GM12873 (cell line): ENCODE measurements around the gene GCGR.

Experiments used
- CTCF ChIP-seq: IDR thresholded peaks from 2 replicates; pipeline ENCODE4 v1.5.1; 2012; ENCODE audit warnings: low read depth, mild to moderate bottlenecking, moderate library complexity, low read length, control low read depth; ENCODE audit not compliant: insufficient read depth; ENCODE audit errors: missing control alignments

The GCGR gene

GRCh38 chr17:81813371-81813684, 9.4 kb downstream of the GCGR start:
- no peak for TF ChIP-seq CTCF

GRCh38 chr17:81813861-81814683, 10.1 kb downstream of the GCGR start:
- no peak for TF ChIP-seq CTCF

GRCh38 chr17:81814748-81815645, 11.0 kb downstream of the GCGR start:
- no peak for TF ChIP-seq CTCF

- no peak for TF ChIP-seq CTCF
Measured at GRCh38 chr17:81815646-81815986, 11.7 kb downstream of the GCGR start.

- TF ChIP-seq CTCF: no peak
Measured at GRCh38 chr17:81817758-81818147, 13.8 kb downstream of the GCGR start.

GRCh38 chr17:81819708-81820107, 15.8 kb downstream of the GCGR start:
- TF ChIP-seq CTCF: no peak

- no peak for TF ChIP-seq CTCF
Measured at GRCh38 chr17:81821147-81821546, 17.2 kb downstream of the GCGR start.
